ENCODE results near the gene KCNQ1. TPM values are rescaled to one million over a fixed set of nuclear protein-coding genes. Genes with fewer than 3 reads are reported as not detected.

Gene KCNQ1
- total and polyA plus RNA-seq, 9 of the 15 experiments (the other 6 are each of a cell fraction or from before 2014, with no cell fraction given) = 0.44 TPM; not detected in 8

GRCh38 chr11:2668876-2669275 is 224.1 kb downstream of the KCNQ1 start:
- BruUV-seq (replicated peaks) = no TSS peak
- Histone ChIP-seq H3K4me3 (no peak overlapping the region), H3K27ac (ENCODE audit: extremely low read depth, low read depth, low read length) (no peak overlapping the region), H3K9ac (ENCODE audit: insufficient read depth in 1 of 2, low read depth in 2 of 2, low read length in 2 of 2) (no peak overlapping the region), H3K4me2 (ENCODE audit: insufficient read depth, low read length) (no peak overlapping the region), H3K79me2 (ENCODE audit: control insufficient read depth, insufficient read depth, low read length) (peaks cover 8% of the 10 kb centered on the region; the same call in 2 of the 3 replicates), H3K27me3 (ENCODE audit: control insufficient read depth in 2 of 2, insufficient read depth in 2 of 2, low read length in 2 of 2) (no peaks in the 10 kb centered on the region), H3K9me3 (replicated peaks; ENCODE audit: control insufficient read depth, insufficient read depth, low read depth, low read length) (no peaks in the 10 kb centered on the region; the same call in 1 of the 2 replicates), H4K20me1 (replicated peaks; ENCODE audit: control insufficient read depth, insufficient read depth, low read length) (no peaks in the 10 kb centered on the region; the same call in 1 of the 2 replicates), H3K4me1 (replicated peaks in 1 of 2; ENCODE audit: control insufficient read depth in 2 of 2, insufficient read depth in 2 of 2, low read length in 2 of 2) (peaks cover 0 to 1% of the 10 kb centered on the region in 2 experiments; a peak in 1 of 5 replicates), H3K36me3 (ENCODE audit: control insufficient read depth, insufficient read depth, low read length) (peaks cover 33% of the 10 kb centered on the region; the same call in 2 of the 3 replicates), H3K9me1 (ENCODE audit: control insufficient read depth, insufficient read depth, low read length) (peaks cover 4% of the 10 kb centered on the region), H2AFZ (ENCODE audit: low read depth, low read length) (no peak overlapping the region)
- intact Hi-C loops (cut with micrococcal nuclease) (no loop called here), in situ Hi-C loops (cut with MboI) (no loop called here)
- ChIA-PET CTCF (ENCODE audit: low intra/inter-chr PET ratio) (no interaction called here), POLR2A (interaction anchor here (0.7 kb wide), 1 partner anchor 15 kb away, joined by 3 read pairs; no protein-coding TSS in a partner anchor)
- no peak for DNase-seq (ENCODE audit: extremely low read depth in 1 of 4, low spot score in 3 of 4)
- TF ChIP-seq ETS2 (tag; IDR thresholded peaks at IDR 0.05; ENCODE audit: borderline replicate concordance, poor library complexity, severe bottlenecking) = no peak
- TF ChIP-seq ZNF354B (CRISPR knock-in tag; IDR thresholded peaks at IDR 0.05) = no peak
- no peak for TF ChIP-seq CREM (IDR thresholded peaks at IDR 0.05; ENCODE audit: low read depth)
- TF ChIP-seq LEF1 (IDR thresholded peaks at IDR 0.05) = no peak
- TF ChIP-seq RFX1 (IDR thresholded peaks at IDR 0.05) = no peak
- TF ChIP-seq ATF7 (IDR thresholded peaks at IDR 0.05) = no peak
- TF ChIP-seq ZEB2 (IDR thresholded peaks at IDR 0.05) = no peak
- TF ChIP-seq, protein P1, sequence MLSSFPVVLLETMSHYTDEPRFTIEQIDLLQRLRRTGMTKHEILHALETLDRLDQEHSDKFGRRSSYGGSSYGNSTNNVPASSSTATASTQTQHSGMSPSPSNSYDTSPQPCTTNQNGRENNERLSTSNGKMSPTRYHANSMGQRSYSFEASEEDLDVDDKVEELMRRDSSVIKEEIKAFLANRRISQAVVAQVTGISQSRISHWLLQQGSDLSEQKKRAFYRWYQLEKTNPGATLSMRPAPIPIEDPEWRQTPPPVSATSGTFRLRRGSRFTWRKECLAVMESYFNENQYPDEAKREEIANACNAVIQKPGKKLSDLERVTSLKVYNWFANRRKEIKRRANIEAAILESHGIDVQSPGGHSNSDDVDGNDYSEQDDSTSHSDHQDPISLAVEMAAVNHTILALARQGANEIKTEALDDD (IDR thresholded peaks at IDR 0.05) = no peak
- TF ChIP-seq ZBTB33 (CRISPR knock-in tag; IDR thresholded peaks at IDR 0.05) = no peak
- TF ChIP-seq PRDM10 (IDR thresholded peaks at IDR 0.05; ENCODE audit: partially characterized antibody) = no peak
- 61% methylated on average over 4 of the region's 5 CpGs for WGBS (ENCODE audit: insufficient coverage, low coverage, missing lambda C conversion rate)
- no peak for FAIRE-seq
- no peak for ATAC-seq
